ENCODE results near the gene HIRIP3.

Gene HIRIP3

GRCh38 chr16:29978081-29978480 lies 17.3 kb downstream of the HIRIP3 start:
- H3K4me3 ChIP-seq (ENCODE audit: low read depth in 1 of 2, low read length in 2 of 2), result no peak overlapping the region
- ATAC-seq (ENCODE audit: insufficient read depth, low read depth) (no peak), DNase-seq (no peak)
- no peak for TF ChIP-seq EZH2 (IDR thresholded peaks at IDR 0.05; ENCODE audit: borderline replicate concordance, low read depth, low read length, severe bottlenecking)
- no peaks in the 10 kb centered on the region for H3K27me3 ChIP-seq (ENCODE audit: insufficient read depth, low read length, poor library complexity)
- no peaks in the 10 kb centered on the region for H3K9me3 ChIP-seq (ENCODE audit: insufficient read depth, low read length, severe bottlenecking)
- peaks cover 64% of the 10 kb centered on the region for H3K36me3 ChIP-seq (ENCODE audit: insufficient read depth, low read length)
- H3K9ac ChIP-seq (ENCODE audit: low read depth, low read length), result no peak overlapping the region
- no peak overlapping the region for H3K4me2 ChIP-seq (ENCODE audit: insufficient read depth, low read length)
- peaks cover 49% of the 10 kb centered on the region for H3K79me2 ChIP-seq (ENCODE audit: insufficient read depth, low read length)
- no peak overlapping the region for H3K27ac ChIP-seq (ENCODE audit: low read length)
- peaks cover 39% of the 10 kb centered on the region for H3K4me1 ChIP-seq (ENCODE audit: insufficient read depth, low read length)
- peaks cover 48% of the 10 kb centered on the region for H4K20me1 ChIP-seq (ENCODE audit: insufficient read depth, low read length)
- H2AFZ ChIP-seq (ENCODE audit: low read depth, low read length), result no peak overlapping the region

GRCh38 chr16:29977063-29977825 lies 18.2 kb downstream of the HIRIP3 start:
- no peak overlapping the region for H2AFZ ChIP-seq (ENCODE audit: low read depth, low read length)
- peaks cover 45% of the 10 kb centered on the region for H3K4me1 ChIP-seq (ENCODE audit: insufficient read depth, low read length)
- no peaks in the 10 kb centered on the region for H3K27me3 ChIP-seq (ENCODE audit: insufficient read depth, low read length, poor library complexity)
- H3K4me3 ChIP-seq (ENCODE audit: low read depth in 1 of 2, low read length in 2 of 2), result no peak overlapping the region
- H3K79me2 ChIP-seq (ENCODE audit: insufficient read depth, low read length), result peaks cover 49% of the 10 kb centered on the region
- TF ChIP-seq CTCF (IDR thresholded peaks at IDR 0.05; ENCODE audit: borderline replicate concordance, extremely low read depth, low read length, poor library complexity, severe bottlenecking), result no peak
- no peak for TF ChIP-seq EZH2 (IDR thresholded peaks at IDR 0.05; ENCODE audit: borderline replicate concordance, low read depth, low read length, severe bottlenecking)
- H3K27ac ChIP-seq (ENCODE audit: low read length), result no peak overlapping the region; the same call in 1 of the 2 replicates
- H4K20me1 ChIP-seq (ENCODE audit: insufficient read depth, low read length), result peaks cover 48% of the 10 kb centered on the region
- peaks cover 63% of the 10 kb centered on the region for H3K36me3 ChIP-seq (ENCODE audit: insufficient read depth, low read length)
- H3K4me2 ChIP-seq (ENCODE audit: insufficient read depth, low read length), result peak overlapping the region; percentile 79; the same call in 1 of the 2 replicates
- ATAC-seq (ENCODE audit: insufficient read depth, low read depth) (no peak), DNase-seq (no peak)
- no peaks in the 10 kb centered on the region for H3K9me3 ChIP-seq (ENCODE audit: insufficient read depth, low read length, severe bottlenecking)
- peak overlapping the region; percentile 90; the same call in 1 of the 2 replicates for H3K9ac ChIP-seq (ENCODE audit: low read depth, low read length)

- Histone ChIP-seq H4K20me1 (ENCODE audit: insufficient read depth, low read length) (peaks cover 48% of the 10 kb centered on the region), H3K4me2 (ENCODE audit: insufficient read depth, low read length) (peak overlapping the region; percentile 79), H3K79me2 (ENCODE audit: insufficient read depth, low read length) (peaks cover 49% of the 10 kb centered on the region), H3K4me1 (ENCODE audit: insufficient read depth, low read length) (peaks cover 45% of the 10 kb centered on the region), H3K27me3 (ENCODE audit: insufficient read depth, low read length, poor library complexity) (no peaks in the 10 kb centered on the region), H3K9ac (ENCODE audit: low read depth, low read length) (peak overlapping the region; percentile 90), H3K36me3 (ENCODE audit: insufficient read depth, low read length) (peaks cover 54% of the 10 kb centered on the region), H3K9me3 (ENCODE audit: insufficient read depth, low read length, severe bottlenecking) (no peaks in the 10 kb centered on the region), H3K27ac (ENCODE audit: low read length) (peak overlapping the region; percentile 88), H3K4me3 (ENCODE audit: low read depth in 1 of 2, low read length in 2 of 2) (peak overlapping the region in 1 of 2 experiments; percentile 92; a peak in 3 of 4 replicates), H2AFZ (ENCODE audit: low read depth, low read length) (no peak overlapping the region)
- TF ChIP-seq EZH2 (IDR thresholded peaks at IDR 0.05; ENCODE audit: borderline replicate concordance, low read depth, low read length, severe bottlenecking), result no peak
- TF ChIP-seq CTCF (IDR thresholded peaks at IDR 0.05; ENCODE audit: borderline replicate concordance, extremely low read depth, low read length, poor library complexity, severe bottlenecking), result no peak
- ATAC-seq (ENCODE audit: insufficient read depth, low read depth) (no peak), DNase-seq (no peak)
These were observed 19.5 kb downstream of the HIRIP3 start for GRCh38 chr16:29975811-29976511.

GRCh38 chr16:29975134-29975538 lies 20.3 kb downstream of the HIRIP3 start:
- Histone ChIP-seq H3K79me2 (ENCODE audit: insufficient read depth, low read length) (peaks cover 49% of the 10 kb centered on the region), H4K20me1 (ENCODE audit: insufficient read depth, low read length) (peaks cover 48% of the 10 kb centered on the region), H3K4me3 (ENCODE audit: low read depth in 1 of 2, low read length in 2 of 2) (peak overlapping the region; percentile 80 to 92; a peak in 3 of 4 replicates), H3K36me3 (ENCODE audit: insufficient read depth, low read length) (peaks cover 50% of the 10 kb centered on the region), H3K9me3 (ENCODE audit: insufficient read depth, low read length, severe bottlenecking) (no peaks in the 10 kb centered on the region), H3K9ac (ENCODE audit: low read depth, low read length) (peak overlapping the region; percentile 90), H3K27me3 (ENCODE audit: insufficient read depth, low read length, poor library complexity) (no peaks in the 10 kb centered on the region), H3K27ac (ENCODE audit: low read length) (peak overlapping the region; percentile 88), H2AFZ (ENCODE audit: low read depth, low read length) (no peak overlapping the region), H3K4me2 (ENCODE audit: insufficient read depth, low read length) (peak overlapping the region; percentile 79), H3K4me1 (ENCODE audit: insufficient read depth, low read length) (peaks cover 45% of the 10 kb centered on the region)
- TF ChIP-seq EZH2 (IDR thresholded peaks at IDR 0.05; ENCODE audit: borderline replicate concordance, low read depth, low read length, severe bottlenecking), result no peak
- no peak for TF ChIP-seq CTCF (IDR thresholded peaks at IDR 0.05; ENCODE audit: borderline replicate concordance, extremely low read depth, low read length, poor library complexity, severe bottlenecking)
- DNase-seq, result no peak
- ATAC-seq (ENCODE audit: insufficient read depth, low read depth), result no peak

Data from DND-41 (cell line).